ENCODE results near the gene PYGM. TPM values are rescaled to one million over a fixed set of nuclear protein-coding genes. Genes with fewer than 3 reads are reported as not detected.

The PYGM gene
- total RNA-seq, 1 experiment from 2014 or later: 3.6 TPM

GRCh38 chr11:64805481-64805880, 45.7 kb upstream of the PYGM start:
- DNase-seq: peak; percentile 20
- no peak overlapping the region for H3K18ac ChIP-seq (ENCODE audit: insufficient read length, low read depth, low read length)
- H3K9me3 Mint-ChIP-seq: no peaks in the 10 kb centered on the region
- TF ChIP-seq CTCF (conservative IDR thresholded peaks at IDR 0.05): no peak
- H3T11ph ChIP-seq (ENCODE audit: low read length): no peak overlapping the region
- no CpG with 5 or more reads among the region's 9 CpGs for WGBS (ENCODE audit: extremely low coverage, insufficient read length, low lambda C conversion rate)
- H2BK12ac ChIP-seq (ENCODE audit: insufficient read length, low read depth, low read length): no peak overlapping the region
- no peak overlapping the region for H4K91ac ChIP-seq (ENCODE audit: insufficient read length, low read depth, low read length)
- peaks cover 19% of the 10 kb centered on the region for H3K23me2 ChIP-seq (ENCODE audit: insufficient read length, low read depth, low read length, poor library complexity, severe bottlenecking)
- H3K9ac ChIP-seq (ENCODE audit: extremely low read depth, insufficient read length, low read length): no peak overlapping the region
- H2AK5ac ChIP-seq (ENCODE audit: insufficient read length, low read length): no peak overlapping the region
- no peak overlapping the region for H2BK15ac ChIP-seq (ENCODE audit: low read depth, low read length)
- H4K5ac ChIP-seq (ENCODE audit: insufficient read length, low read depth, low read length): no peak overlapping the region
- no peaks in the 10 kb centered on the region for H4K20me1 ChIP-seq (ENCODE audit: control insufficient read depth, insufficient read depth, insufficient read length)
- H3K4ac ChIP-seq (ENCODE audit: low read depth, low read length): no peak overlapping the region
- no peak overlapping the region for H3K27ac ChIP-seq (ENCODE audit: insufficient read length, low read depth, low read length)
- no peak overlapping the region for H3K56ac ChIP-seq (ENCODE audit: insufficient read length, low read depth, low read length)
- H3K79me2 ChIP-seq (ENCODE audit: insufficient read depth, low read length): no peaks in the 10 kb centered on the region
- no peak overlapping the region for H2BK120ac ChIP-seq (ENCODE audit: low read depth, low read length, poor library complexity, severe bottlenecking)
- H3K4me1 ChIP-seq (ENCODE audit: insufficient read depth, low read length): no peaks in the 10 kb centered on the region
- no peak overlapping the region for H2BK20ac ChIP-seq (ENCODE audit: low read depth, low read length, poor library complexity, severe bottlenecking)
- peaks cover 6 to 38% (median 27%) of the 10 kb centered on the region in 3 experiments; a peak in 6 of 7 replicates for H3K36me3 Mint-ChIP-seq (ENCODE audit: insufficient read depth in 1 of 3, low read depth in 3 of 3)
- no peak overlapping the region for H3K14ac ChIP-seq (ENCODE audit: insufficient read depth, low read length)
- H3K9me3 ChIP-seq (ENCODE audit: control insufficient read depth, low read depth, low read length): no peaks in the 10 kb centered on the region
- no peaks in the 10 kb centered on the region for H3K27me3 ChIP-seq (ENCODE audit: insufficient read depth, low read length)
- H3K4me3 Mint-ChIP-seq: no peak overlapping the region; a peak in 1 of 5 replicates
- no peak overlapping the region for H2BK5ac ChIP-seq (ENCODE audit: insufficient read length, low read length)
- no peaks in the 10 kb centered on the region for H3K79me1 ChIP-seq (ENCODE audit: insufficient read depth, low read depth, low read length, poor library complexity, severe bottlenecking)
- H3K4me2 ChIP-seq (ENCODE audit: insufficient read depth, insufficient read length, low read length): no peak overlapping the region
- H3K4me1 Mint-ChIP-seq: peaks cover 17 to 20% of the 10 kb centered on the region in 2 experiments
- no peak overlapping the region for H3K23ac ChIP-seq (ENCODE audit: insufficient read length, low read depth, low read length)
- H4K8ac ChIP-seq (replicated peaks; ENCODE audit: insufficient read length, low read depth, low read length): no peak overlapping the region
- H3K27ac Mint-ChIP-seq: peak overlapping the region in 1 of 3 experiments; percentile 69; a peak in 3 of 7 replicates
- H3K27me3 Mint-ChIP-seq (ENCODE audit: low read depth): no peaks in the 10 kb centered on the region
- no peak overlapping the region for H2AFZ ChIP-seq (ENCODE audit: low read length)

Measured in H9 (cell line).